ENCODE measurements around the gene GTPBP2. TPM values are rescaled to one million over a fixed set of nuclear protein-coding genes. Genes with fewer than 3 reads are reported as not detected.

GTPBP2 gene
- total and polyA plus RNA-seq, 2 experiments from 2014 or later: 17.5 to 55.9 TPM

DNA sequence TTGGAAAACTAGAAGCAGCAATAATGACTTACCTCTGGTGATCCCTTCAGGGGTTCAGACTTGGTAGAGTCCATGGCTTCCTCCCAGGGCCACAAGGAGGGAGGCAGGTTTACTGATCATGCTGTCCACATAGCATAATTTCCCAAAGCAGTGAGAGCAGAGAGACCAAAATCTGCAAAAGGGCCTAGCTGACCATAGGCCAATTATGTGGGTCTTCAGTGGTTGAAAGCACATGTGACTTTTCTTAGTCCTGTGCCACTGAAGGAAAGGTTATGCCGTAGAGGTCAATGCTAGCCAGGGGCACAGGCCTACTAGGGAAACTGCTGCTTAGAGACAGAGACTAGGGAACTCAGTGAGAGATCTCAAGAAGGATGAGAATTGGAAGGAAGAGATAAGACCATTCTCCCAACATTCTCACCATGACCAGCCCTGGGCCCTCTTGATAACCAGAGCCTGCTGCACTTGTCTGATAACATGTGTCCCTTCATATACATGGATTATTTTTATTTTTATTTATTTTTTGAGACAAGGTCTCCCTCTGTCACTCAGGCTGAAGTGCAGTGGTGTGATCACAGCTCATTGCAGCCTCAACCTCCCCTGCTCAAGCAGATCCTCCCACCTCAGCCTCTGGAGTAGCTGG is 2.0 kb upstream of the GTPBP2 start (continued):
- TF ChIP-seq, protein P1, sequence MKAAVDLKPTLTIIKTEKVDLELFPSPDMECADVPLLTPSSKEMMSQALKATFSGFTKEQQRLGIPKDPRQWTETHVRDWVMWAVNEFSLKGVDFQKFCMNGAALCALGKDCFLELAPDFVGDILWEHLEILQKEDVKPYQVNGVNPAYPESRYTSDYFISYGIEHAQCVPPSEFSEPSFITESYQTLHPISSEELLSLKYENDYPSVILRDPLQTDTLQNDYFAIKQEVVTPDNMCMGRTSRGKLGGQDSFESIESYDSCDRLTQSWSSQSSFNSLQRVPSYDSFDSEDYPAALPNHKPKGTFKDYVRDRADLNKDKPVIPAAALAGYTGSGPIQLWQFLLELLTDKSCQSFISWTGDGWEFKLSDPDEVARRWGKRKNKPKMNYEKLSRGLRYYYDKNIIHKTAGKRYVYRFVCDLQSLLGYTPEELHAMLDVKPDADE (IDR thresholded peaks at IDR 0.05): no peak
- no peak for TF ChIP-seq ZNF114 (CRISPR knock-in tag; IDR thresholded peaks at IDR 0.05)

DNA sequence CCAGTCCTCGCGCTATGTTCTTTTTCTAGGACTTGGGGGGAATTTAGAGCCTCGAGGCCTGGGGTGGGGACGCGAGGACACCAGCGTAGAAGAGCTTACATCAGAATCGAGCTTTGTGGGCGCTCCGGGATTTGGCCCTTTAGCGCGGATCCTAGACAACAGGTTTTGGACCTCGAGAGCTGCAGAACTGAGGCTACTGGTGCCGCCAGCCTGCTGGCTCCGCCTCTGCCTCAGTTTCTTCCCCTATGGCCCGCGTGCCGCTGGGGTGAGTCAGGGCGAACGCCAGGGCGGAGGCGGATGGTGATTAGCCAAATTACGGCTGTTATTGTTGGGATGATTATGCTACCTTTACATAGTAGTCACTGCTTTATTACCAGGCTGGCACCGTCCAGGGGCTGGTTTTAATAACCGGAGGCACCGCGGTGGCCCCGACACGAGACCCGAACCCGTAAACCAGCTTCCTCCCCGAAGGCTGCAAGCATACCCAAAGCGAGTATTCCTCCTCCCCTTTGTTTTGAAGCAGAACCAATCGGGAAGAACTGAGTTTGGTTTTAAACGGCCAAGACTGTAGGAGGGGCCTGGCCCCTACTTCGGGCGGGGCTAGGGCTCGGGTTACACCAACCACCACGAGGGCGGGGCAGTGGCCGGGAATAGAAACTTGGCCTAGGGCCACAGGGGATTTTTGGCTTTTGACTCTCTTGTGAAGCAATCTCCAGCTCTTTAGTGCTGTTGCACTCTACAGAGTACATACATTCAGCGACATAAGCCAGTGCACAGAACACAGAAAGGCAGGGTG is 639 bp upstream of the GTPBP2 start:
- TF ChIP-seq, protein P2, sequence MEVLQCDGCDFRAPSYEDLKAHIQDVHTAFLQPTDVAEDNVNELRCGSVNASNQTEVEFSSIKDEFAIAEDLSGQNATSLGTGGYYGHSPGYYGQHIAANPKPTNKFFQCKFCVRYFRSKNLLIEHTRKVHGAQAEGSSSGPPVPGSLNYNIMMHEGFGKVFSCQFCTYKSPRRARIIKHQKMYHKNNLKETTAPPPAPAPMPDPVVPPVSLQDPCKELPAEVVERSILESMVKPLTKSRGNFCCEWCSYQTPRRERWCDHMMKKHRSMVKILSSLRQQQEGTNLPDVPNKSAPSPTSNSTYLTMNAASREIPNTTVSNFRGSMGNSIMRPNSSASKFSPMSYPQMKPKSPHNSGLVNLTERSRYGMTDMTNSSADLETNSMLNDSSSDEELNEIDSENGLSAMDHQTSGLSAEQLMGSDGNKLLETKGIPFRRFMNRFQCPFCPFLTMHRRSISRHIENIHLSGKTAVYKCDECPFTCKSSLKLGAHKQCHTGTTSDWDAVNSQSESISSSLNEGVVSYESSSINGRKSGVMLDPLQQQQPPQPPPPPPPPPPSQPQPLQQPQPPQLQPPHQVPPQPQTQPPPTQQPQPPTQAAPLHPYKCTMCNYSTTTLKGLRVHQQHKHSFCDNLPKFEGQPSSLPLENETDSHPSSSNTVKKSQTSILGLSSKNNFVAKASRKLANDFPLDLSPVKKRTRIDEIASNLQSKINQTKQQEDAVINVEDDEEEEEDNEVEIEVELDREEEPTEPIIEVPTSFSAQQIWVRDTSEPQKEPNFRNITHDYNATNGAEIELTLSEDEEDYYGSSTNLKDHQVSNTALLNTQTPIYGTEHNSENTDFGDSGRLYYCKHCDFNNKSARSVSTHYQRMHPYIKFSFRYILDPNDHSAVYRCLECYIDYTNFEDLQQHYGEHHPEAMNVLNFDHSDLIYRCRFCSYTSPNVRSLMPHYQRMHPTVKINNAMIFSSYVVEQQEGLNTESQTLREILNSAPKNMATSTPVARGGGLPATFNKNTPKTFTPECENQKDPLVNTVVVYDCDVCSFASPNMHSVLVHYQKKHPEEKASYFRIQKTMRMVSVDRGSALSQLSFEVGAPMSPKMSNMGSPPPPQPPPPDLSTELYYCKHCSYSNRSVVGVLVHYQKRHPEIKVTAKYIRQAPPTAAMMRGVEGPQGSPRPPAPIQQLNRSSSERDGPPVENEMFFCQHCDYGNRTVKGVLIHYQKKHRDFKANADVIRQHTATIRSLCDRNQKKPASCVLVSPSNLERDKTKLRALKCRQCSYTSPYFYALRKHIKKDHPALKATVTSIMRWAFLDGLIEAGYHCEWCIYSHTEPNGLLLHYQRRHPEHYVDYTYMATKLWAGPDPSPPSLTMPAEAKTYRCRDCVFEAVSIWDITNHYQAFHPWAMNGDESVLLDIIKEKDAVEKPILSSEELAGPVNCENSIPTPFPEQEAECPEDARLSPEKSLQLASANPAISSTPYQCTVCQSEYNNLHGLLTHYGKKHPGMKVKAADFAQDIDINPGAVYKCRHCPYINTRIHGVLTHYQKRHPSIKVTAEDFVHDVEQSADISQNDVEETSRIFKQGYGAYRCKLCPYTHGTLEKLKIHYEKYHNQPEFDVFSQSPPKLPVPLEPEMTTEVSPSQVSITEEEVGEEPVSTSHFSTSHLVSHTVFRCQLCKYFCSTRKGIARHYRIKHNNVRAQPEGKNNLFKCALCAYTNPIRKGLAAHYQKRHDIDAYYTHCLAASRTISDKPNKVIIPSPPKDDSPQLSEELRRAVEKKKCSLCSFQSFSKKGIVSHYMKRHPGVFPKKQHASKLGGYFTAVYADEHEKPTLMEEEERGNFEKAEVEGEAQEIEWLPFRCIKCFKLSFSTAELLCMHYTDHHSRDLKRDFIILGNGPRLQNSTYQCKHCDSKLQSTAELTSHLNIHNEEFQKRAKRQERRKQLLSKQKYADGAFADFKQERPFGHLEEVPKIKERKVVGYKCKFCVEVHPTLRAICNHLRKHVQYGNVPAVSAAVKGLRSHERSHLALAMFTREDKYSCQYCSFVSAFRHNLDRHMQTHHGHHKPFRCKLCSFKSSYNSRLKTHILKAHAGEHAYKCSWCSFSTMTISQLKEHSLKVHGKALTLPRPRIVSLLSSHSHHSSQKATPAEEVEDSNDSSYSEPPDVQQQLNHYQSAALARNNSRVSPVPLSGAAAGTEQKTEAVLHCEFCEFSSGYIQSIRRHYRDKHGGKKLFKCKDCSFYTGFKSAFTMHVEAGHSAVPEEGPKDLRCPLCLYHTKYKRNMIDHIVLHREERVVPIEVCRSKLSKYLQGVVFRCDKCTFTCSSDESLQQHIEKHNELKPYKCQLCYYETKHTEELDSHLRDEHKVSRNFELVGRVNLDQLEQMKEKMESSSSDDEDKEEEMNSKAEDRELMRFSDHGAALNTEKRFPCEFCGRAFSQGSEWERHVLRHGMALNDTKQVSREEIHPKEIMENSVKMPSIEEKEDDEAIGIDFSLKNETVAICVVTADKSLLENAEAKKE (CRISPR knock-in tag; IDR thresholded peaks at IDR 0.05): no peak
- TF ChIP-seq, protein P3, sequence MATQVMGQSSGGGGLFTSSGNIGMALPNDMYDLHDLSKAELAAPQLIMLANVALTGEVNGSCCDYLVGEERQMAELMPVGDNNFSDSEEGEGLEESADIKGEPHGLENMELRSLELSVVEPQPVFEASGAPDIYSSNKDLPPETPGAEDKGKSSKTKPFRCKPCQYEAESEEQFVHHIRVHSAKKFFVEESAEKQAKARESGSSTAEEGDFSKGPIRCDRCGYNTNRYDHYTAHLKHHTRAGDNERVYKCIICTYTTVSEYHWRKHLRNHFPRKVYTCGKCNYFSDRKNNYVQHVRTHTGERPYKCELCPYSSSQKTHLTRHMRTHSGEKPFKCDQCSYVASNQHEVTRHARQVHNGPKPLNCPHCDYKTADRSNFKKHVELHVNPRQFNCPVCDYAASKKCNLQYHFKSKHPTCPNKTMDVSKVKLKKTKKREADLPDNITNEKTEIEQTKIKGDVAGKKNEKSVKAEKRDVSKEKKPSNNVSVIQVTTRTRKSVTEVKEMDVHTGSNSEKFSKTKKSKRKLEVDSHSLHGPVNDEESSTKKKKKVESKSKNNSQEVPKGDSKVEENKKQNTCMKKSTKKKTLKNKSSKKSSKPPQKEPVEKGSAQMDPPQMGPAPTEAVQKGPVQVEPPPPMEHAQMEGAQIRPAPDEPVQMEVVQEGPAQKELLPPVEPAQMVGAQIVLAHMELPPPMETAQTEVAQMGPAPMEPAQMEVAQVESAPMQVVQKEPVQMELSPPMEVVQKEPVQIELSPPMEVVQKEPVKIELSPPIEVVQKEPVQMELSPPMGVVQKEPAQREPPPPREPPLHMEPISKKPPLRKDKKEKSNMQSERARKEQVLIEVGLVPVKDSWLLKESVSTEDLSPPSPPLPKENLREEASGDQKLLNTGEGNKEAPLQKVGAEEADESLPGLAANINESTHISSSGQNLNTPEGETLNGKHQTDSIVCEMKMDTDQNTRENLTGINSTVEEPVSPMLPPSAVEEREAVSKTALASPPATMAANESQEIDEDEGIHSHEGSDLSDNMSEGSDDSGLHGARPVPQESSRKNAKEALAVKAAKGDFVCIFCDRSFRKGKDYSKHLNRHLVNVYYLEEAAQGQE (IDR thresholded peaks at IDR 0.05; ENCODE audit: unreplicated experiment): no peak
- TF ChIP-seq JUNB (IDR thresholded peaks at IDR 0.05; ENCODE audit: unreplicated experiment) (no peak), CREB1 (CRISPR knock-in tag; IDR thresholded peaks at IDR 0.05; ENCODE audit: low read depth) (peak; percentile 39; the same call in 1 of the 2 replicates), STAT1 (IDR thresholded peaks at IDR 0.05; ENCODE audit: unreplicated experiment) (no peak), ZNF114 (CRISPR knock-in tag; IDR thresholded peaks at IDR 0.05) (no peak), POLR2AphosphoS5 (IDR thresholded peaks at IDR 0.05; ENCODE audit: low read depth) (peak; percentile 84), ZNF331 (CRISPR knock-in tag; IDR thresholded peaks at IDR 0.05; ENCODE audit: low read depth) (no peak)
- TF ChIP-seq, protein P1 (IDR thresholded peaks at IDR 0.05): no peak
- H3K9me2 ChIP-seq (ENCODE audit: insufficient read depth): no peaks in the 10 kb centered on the region
- Mint-ChIP-seq H3K27ac (peak overlapping the region; percentile 100), H3K4me1 (peaks cover 11% of the 10 kb centered on the region), H3K27me3 (ENCODE audit: insufficient read depth, low read depth, poor library complexity) (peaks cover 6% of the 10 kb centered on the region), H3K36me3 (ENCODE audit: low read depth) (peaks cover 24% of the 10 kb centered on the region), H3K4me3 (peak overlapping the region; percentile 96), H3K9me3 (no peaks in the 10 kb centered on the region)
- no peaks in the 10 kb centered on the region for H3K4me1 ChIP-seq (ENCODE audit: insufficient read depth)
- H3K79me2 ChIP-seq (replicated peaks; ENCODE audit: insufficient read depth): peaks cover 19% of the 10 kb centered on the region
- H2AFZ ChIP-seq: peak overlapping the region; percentile 83
- H3K4me2 ChIP-seq: peak overlapping the region; percentile 88
- no peaks in the 10 kb centered on the region for H3K27me3 ChIP-seq (ENCODE audit: insufficient read depth)
- peaks cover 7% of the 10 kb centered on the region for H4K20me1 ChIP-seq (replicated peaks; ENCODE audit: insufficient read depth)
- H3K4me3 ChIP-seq: peak overlapping the region; percentile 86
- peaks cover 3% of the 10 kb centered on the region; the same call in 1 of the 2 replicates for H3K36me3 ChIP-seq (ENCODE audit: insufficient read depth)
- peak overlapping the region; percentile 91 for H3K27ac ChIP-seq (ENCODE audit: low read depth)
- ATAC-seq (peak; percentile 82), DNase-seq (ENCODE audit: low spot score) (peak; percentile 98)
- H3F3A ChIP-seq (replicated peaks; ENCODE audit: low read depth): 0 out of 2 replicates have a peak, but pooled peaks cover 10% of the 10 kb centered on the region
